MM.1S (cell line): ENCODE data around the gene VAT1.
A peak's percentile ranks its signal among the peaks of the same experiment; 100 is the strongest.

Experiments
- DNase-seq: peaks from one replicate; pipeline ENCODE4 v3.0.0-alpha.2; 2015
- H2AFZ ChIP-seq: fragments of 300-600 bp; sonication (generic); 2 replicates; pipeline ENCODE4 v1.6.0; 2016; ENCODE audit warnings: antibody characterized with exemption, low read length
- H3F3A ChIP-seq: fragments of 300-600 bp; sonication (generic); 2 replicates; pipeline ENCODE4 v1.6.1; 2016; ENCODE audit warnings: mild to moderate bottlenecking, antibody characterized with exemption, low read length, moderate library complexity, mixed read lengths; ENCODE audit not compliant: insufficient read depth
- H3K27ac ChIP-seq: fragments of 300-600 bp; sonication (generic); 2 replicates; pipeline ENCODE4 v1.5.1; 2016; ENCODE audit warnings: mild to moderate bottlenecking, low read length
- H3K27me3 ChIP-seq: fragments of 300-600 bp; sonication (generic); replicated peaks from 2 replicates; pipeline ENCODE4 v1.6.0; 2016; ENCODE audit warnings: low read length; ENCODE audit not compliant: insufficient read depth
- H3K36me3 ChIP-seq: fragments of 300-600 bp; sonication (generic); replicated peaks from 2 replicates; pipeline ENCODE4 v1.6.1; 2016; ENCODE audit warnings: mild to moderate bottlenecking, low read length, mixed read lengths; ENCODE audit not compliant: insufficient read depth
- H3K4me1 ChIP-seq: fragments of 300-600 bp; sonication (generic); 2 replicates; pipeline ENCODE4 v1.6.1; 2016; ENCODE audit warnings: low read length, mixed read lengths
- H3K4me2 ChIP-seq: fragments of 300-600 bp; sonication (generic); 2 replicates; pipeline ENCODE4 v1.6.0; 2016; ENCODE audit warnings: low read depth, low read length
- H3K4me3 ChIP-seq: fragments of 300-600 bp; sonication (generic); 2 replicates; pipeline ENCODE4 v1.5.1; 2016; ENCODE audit warnings: low read length, mixed read lengths
- H3K79me2 ChIP-seq: fragments of 300-600 bp; sonication (generic); 2 replicates; pipeline ENCODE4 v1.6.1; 2016; ENCODE audit warnings: mixed run types, low read length, mixed read lengths
- H3K9ac ChIP-seq: fragments of 300-600 bp; sonication (generic); 2 replicates; pipeline ENCODE4 v1.6.1; 2016; ENCODE audit warnings: low read length, mixed read lengths
- H3K9me2 ChIP-seq: fragments of 300-600 bp; sonication (generic); replicated peaks from 2 replicates; pipeline ENCODE4 v1.6.1; 2016; ENCODE audit warnings: mild to moderate bottlenecking, low read length, mixed read lengths; ENCODE audit not compliant: insufficient read depth
- H3K9me3 ChIP-seq: fragments of 300-600 bp; sonication (generic); replicated peaks from 2 replicates; pipeline ENCODE4 v1.6.1; 2016; ENCODE audit warnings: mild to moderate bottlenecking, low read length, mixed read lengths; ENCODE audit not compliant: insufficient read depth
- H4K20me1 ChIP-seq: fragments of 300-600 bp; sonication (generic); 2 replicates; pipeline ENCODE4 v1.6.1; 2016; ENCODE audit warnings: mild to moderate bottlenecking, low read length, moderate library complexity, mixed read lengths; ENCODE audit not compliant: insufficient read depth
- EZH2 ChIP-seq: fragments of 300-600 bp; sonication (generic); optimal IDR thresholded peaks from 2 replicates; pipeline ENCODE3; 2017; ENCODE audit warnings: low read depth, mild to moderate bottlenecking, antibody characterized with exemption, low read length, mixed read lengths
- EZH2phosphoT487 ChIP-seq: fragments of 300-600 bp; sonication (generic); IDR thresholded peaks from 2 replicates; pipeline ENCODE4 v1.6.1; 2018; ENCODE audit warnings: antibody characterized with exemption, low read length
- TF ChIP-seq, protein P1 (sequence below): fragments of 300-600 bp; sonication (generic); IDR thresholded peaks from 2 replicates; pipeline ENCODE4 v1.5.1; 2016; ENCODE audit warnings: antibody characterized with exemption, low read length, mixed read lengths

VAT1 gene

DNA sequence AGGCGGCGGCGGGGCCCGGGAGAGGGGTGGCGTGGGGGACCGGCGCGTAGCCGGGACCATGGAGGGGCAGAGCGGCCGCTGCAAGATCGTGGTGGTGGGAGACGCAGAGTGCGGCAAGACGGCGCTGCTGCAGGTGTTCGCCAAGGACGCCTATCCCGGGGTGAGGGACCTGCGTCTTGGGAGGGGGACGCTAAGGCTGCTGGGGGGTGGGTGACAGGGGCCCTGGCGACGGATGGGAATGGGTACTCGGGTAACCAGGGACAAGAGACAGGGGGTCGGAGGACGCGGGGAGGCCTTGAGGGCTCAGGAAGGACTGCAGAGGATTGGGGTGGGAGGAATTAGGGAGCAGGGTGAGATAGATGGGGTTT, 3.1 kb upstream of the VAT1 start:
- no peaks in the 10 kb centered on the region for H3K9me3 ChIP-seq
- H3K4me2 ChIP-seq = no peak overlapping the region
- no peak overlapping the region for H2AFZ ChIP-seq
- no peaks in the 10 kb centered on the region for H3K4me1 ChIP-seq
- H4K20me1 ChIP-seq = no peaks in the 10 kb centered on the region
- H3K36me3 ChIP-seq = no peaks in the 10 kb centered on the region
- H3K4me3 ChIP-seq = no peak overlapping the region
- H3K79me2 ChIP-seq = no peaks in the 10 kb centered on the region
- DNase-seq = no peak
- no peak overlapping the region for H3K9ac ChIP-seq
- H3F3A ChIP-seq = peaks cover 5% of the 10 kb centered on the region; the same call in 1 of the 2 replicates
- no peak overlapping the region for H3K27ac ChIP-seq
- no peaks in the 10 kb centered on the region for H3K27me3 ChIP-seq
- no peaks in the 10 kb centered on the region for H3K9me2 ChIP-seq
- no peak for TF ChIP-seq EZH2
- TF ChIP-seq, protein P1, sequence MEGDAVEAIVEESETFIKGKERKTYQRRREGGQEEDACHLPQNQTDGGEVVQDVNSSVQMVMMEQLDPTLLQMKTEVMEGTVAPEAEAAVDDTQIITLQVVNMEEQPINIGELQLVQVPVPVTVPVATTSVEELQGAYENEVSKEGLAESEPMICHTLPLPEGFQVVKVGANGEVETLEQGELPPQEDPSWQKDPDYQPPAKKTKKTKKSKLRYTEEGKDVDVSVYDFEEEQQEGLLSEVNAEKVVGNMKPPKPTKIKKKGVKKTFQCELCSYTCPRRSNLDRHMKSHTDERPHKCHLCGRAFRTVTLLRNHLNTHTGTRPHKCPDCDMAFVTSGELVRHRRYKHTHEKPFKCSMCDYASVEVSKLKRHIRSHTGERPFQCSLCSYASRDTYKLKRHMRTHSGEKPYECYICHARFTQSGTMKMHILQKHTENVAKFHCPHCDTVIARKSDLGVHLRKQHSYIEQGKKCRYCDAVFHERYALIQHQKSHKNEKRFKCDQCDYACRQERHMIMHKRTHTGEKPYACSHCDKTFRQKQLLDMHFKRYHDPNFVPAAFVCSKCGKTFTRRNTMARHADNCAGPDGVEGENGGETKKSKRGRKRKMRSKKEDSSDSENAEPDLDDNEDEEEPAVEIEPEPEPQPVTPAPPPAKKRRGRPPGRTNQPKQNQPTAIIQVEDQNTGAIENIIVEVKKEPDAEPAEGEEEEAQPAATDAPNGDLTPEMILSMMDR = no peak
- TF ChIP-seq EZH2phosphoT487 = no peak

DNA sequence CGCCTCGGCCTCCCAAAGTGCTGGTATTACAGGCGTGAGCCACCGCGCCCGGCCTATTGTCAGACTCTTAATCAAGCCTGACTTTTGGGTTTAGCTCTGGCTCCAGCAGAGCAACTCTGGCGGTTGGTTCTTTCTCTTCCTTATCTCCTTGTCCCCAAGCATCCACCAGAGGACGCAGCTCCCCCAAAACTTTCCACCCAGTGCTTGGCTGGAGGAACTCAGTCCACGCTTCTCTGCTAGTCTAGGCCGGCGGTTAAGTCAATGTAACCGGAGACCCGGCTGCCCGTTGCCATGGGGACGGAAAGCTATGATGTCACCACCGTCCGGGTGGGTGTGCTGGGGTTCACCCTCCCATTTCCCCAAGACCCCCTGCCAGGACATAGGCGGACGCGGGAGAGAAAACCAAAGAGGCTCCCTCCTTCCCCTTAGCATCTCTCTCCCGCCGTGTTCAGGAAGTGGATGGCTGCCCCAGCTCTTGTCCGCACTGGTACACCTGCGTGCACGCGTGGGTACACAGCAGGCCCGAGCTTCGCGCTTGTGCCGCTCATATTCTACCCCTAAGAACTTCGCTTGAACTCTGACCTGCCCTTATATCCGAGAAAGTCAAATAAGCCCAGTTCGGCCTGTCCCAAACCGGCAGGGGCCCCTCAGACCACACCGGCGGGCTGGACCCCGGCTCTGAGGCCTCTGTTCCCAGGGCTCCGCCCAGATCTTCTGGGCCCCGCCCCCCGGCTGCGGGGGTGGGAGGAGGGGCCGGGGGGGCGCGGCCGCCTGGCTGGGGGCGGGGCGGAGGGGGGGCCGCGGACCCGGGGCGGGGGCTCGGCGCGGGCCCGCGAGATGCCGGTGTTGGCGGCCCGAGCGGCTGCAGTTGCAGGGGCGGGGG, 2.5 kb upstream of the VAT1 start, which contains the start of gene RND2:
TSS of gene RND2 (plus strand) at position 825 of the 883 bp plus-strand sequence. CDS start 117 bp downstream, outside the sequence.
- Histone ChIP-seq H3K9me2 (no peaks in the 10 kb centered on the region), H3K4me1 (no peaks in the 10 kb centered on the region), H2AFZ (peak within 1 kb of the TSS; percentile 76), H3K79me2 (no peaks in the 10 kb centered on the region), H3K36me3 (no peaks in the 10 kb centered on the region), H4K20me1 (no peaks in the 10 kb centered on the region), H3K4me3 (peak within 1 kb of the TSS; percentile 65), H3K27me3 (no peaks in the 10 kb centered on the region), H3K9me3 (no peaks in the 10 kb centered on the region), H3F3A (peaks cover 5% of the 10 kb centered on the region; the same call in 1 of the 2 replicates), H3K4me2 (peak within 1 kb of the TSS; percentile 86), H3K9ac (peak within 1 kb of the TSS; percentile 48), H3K27ac (no peak within 1 kb of the TSS)
- TF ChIP-seq EZH2 = no peak
- TF ChIP-seq, protein P1 = peak; percentile 73
- DNase-seq = peak; percentile 86

DNA sequence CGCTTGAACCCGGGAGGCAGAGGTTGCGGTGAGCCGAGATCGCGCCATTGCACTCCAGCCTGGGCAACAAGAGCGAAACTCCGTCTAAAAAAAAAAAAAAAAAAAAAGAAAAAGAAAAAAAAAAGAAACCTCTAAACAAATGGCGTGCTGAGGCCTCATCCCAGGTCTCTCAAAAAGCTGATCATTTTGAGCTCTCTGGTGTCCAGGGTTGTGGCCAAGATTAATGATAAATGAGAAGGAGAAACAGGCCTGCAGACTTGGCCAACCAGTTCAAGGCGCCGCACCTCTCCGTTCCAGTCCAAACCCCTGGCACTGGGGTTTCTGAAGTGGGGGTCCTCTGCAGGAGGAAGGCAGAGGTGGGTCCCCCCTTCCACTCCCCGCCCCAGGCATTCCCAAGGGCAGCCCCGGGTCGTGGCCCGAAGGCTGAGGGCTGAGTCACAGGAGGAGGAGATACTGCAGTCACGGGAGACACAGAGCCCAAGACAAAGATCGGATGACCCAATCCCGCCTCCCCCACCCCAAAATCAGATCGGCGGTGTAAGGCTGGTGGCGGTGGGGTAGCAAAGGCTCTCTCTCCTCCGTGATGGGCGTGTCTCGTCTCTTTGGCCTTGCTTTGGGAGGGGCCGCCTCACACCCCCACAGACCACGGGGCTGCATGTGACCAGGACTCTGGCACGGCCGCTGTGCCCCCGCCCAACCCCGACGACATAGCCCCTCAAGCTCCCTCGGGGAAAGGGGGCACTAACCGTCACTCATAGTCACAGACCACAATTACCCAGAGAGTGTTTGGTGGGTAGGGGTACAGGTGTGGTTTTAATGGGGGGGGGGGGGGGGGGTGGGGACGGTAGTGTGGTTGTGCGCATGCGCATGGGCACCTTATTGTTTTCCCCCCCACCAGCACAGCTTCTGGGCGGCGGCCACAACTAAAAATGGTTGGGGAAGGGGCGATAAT, 1.1 kb downstream of the VAT1 start:
- Histone ChIP-seq H3K9me3 (no peaks in the 10 kb centered on the region), H3F3A (peaks cover 5% of the 10 kb centered on the region; the same call in 1 of the 2 replicates), H3K79me2 (no peaks in the 10 kb centered on the region), H3K9me2 (no peaks in the 10 kb centered on the region), H3K36me3 (no peaks in the 10 kb centered on the region), H4K20me1 (no peaks in the 10 kb centered on the region), H3K27ac (no peak overlapping the region), H3K9ac (peak overlapping the region; percentile 41; the same call in 1 of the 2 replicates), H2AFZ (peak overlapping the region; percentile 96), H3K4me1 (no peaks in the 10 kb centered on the region), H3K27me3 (no peaks in the 10 kb centered on the region), H3K4me2 (peak overlapping the region; percentile 94), H3K4me3 (peak overlapping the region; percentile 80)
- TF ChIP-seq EZH2 (no peak), EZH2phosphoT487 (no peak)
- TF ChIP-seq, protein P1 = no peak
- no peak for DNase-seq
